GM19468 (cell line): ENCODE measurements around the gene BCAM.
"Not testable (repeated sequence)": the region's sequence is repeated elsewhere in the genome, so short reads cannot be mapped to it uniquely, and the experiment has no call there.

Source experiments
- ATAC-seq: cut with Tn5 transposase; IDR thresholded peaks from one replicate; pipeline ENCODE4 v1.9.1; 2021; ENCODE audit warnings: mild to moderate bottlenecking, moderate library complexity, moderate number of reproducible peaks; ENCODE audit not compliant: unreplicated experiment; ENCODE audit errors: extremely low read depth

The BCAM gene

GRCh38 chr19:44813841-44814470, 5.1 kb downstream of the BCAM start:
- no peak for ATAC-seq

GRCh38 chr19:44814517-44814916, 5.6 kb downstream of the BCAM start:
- ATAC-seq = no peak

- no peak for ATAC-seq
These were observed 7.4 kb downstream of the BCAM start for GRCh38 chr19:44816301-44816700.

- no peak for ATAC-seq
These were observed 9.0 kb downstream of the BCAM start for GRCh38 chr19:44817725-44818465.

GRCh38 chr19:44818466-44819031, 9.6 kb downstream of the BCAM start:
- ATAC-seq = no peak

GRCh38 chr19:44819246-44819832, 10.4 kb downstream of the BCAM start:
- ATAC-seq = no peak

- ATAC-seq = no peak
These were observed 12.0 kb downstream of the BCAM start for GRCh38 chr19:44820648-44821609.

- no peak for ATAC-seq
These were observed 13.3 kb downstream of the BCAM start for GRCh38 chr19:44822177-44822576.

- ATAC-seq = no peak
These were observed 13.9 kb downstream of the BCAM start for GRCh38 chr19:44822670-44823372.

- no peak for ATAC-seq
These were observed 14.4 kb downstream of the BCAM start for GRCh38 chr19:44823373-44823698.

- ATAC-seq = no peak
These were observed 15.9 kb downstream of the BCAM start for GRCh38 chr19:44824761-44825160.

- not testable (repeated sequence) for ATAC-seq
These were observed 24.0 kb downstream of the BCAM start for GRCh38 chr19:44832875-44833274.

GRCh38 chr19:44834399-44834798, 25.5 kb downstream of the BCAM start:
- ATAC-seq = not testable (repeated sequence)

- ATAC-seq = no peak
These were observed 30.4 kb downstream of the BCAM start for GRCh38 chr19:44839276-44839675.

- no peak for ATAC-seq
These were observed 31.9 kb downstream of the BCAM start for GRCh38 chr19:44840811-44841210.

- ATAC-seq = no peak
These were observed 32.3 kb downstream of the BCAM start for GRCh38 chr19:44841231-44841630.

GRCh38 chr19:44845286-44845611, 36.3 kb downstream of the BCAM start:
- no peak for ATAC-seq

GRCh38 chr19:44845612-44846454, 36.9 kb downstream of the BCAM start, which contains the start of gene NECTIN2:
TSS of gene NECTIN2 (plus strand) at chr19:44846297. CDS start at chr19:44846526, 229 bp downstream.
- no peak for ATAC-seq
